Measurements from ENCODE around the gene BTNL9.

DNA sequence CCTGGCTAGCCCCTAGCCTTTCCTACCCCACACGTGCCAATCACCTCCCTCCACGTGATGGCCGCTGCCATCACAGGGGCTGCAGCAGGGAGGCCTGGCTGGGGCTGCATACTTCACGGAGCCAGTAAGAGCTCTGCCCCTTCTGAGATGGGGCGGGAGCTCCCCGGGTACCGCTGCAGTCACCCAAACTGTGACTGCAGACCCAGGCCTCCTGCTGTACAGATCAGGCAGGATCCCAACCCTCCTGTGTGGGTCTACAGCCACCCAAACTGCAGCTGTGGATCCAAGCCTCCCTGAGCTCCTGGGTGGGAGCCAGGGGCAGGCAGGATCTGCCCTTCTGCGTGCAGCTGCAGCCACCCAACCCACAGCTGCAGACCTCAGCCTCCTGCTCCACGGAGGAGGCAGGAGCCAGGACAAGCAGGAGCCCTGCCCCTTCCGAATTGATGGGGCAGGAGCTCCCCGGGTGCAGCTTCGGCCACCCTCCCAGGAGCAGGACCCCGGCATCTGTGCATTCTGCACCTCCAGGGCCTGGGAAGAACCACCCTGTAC lies 3.2 kb upstream of the BTNL9 start:
- TF ChIP-seq TARDBP (IDR thresholded peaks at IDR 0.05): no peak
- no peak for TF ChIP-seq BHLHE40 (IDR thresholded peaks at IDR 0.05; ENCODE audit: borderline replicate concordance)

Data from HEK293T (cell line).